Measurements from ENCODE around the gene TINCR. TPM values are rescaled to one million over a fixed set of nuclear protein-coding genes. Genes with fewer than 3 reads are reported as not detected.
"Not testable (repeated sequence)": the region's sequence is repeated elsewhere in the genome, so short reads cannot be mapped to it uniquely, and the experiment has no call there.

TINCR gene
- total RNA-seq, 2 experiments from 2014 or later = 0.29 to 0.34 TPM

DNA sequence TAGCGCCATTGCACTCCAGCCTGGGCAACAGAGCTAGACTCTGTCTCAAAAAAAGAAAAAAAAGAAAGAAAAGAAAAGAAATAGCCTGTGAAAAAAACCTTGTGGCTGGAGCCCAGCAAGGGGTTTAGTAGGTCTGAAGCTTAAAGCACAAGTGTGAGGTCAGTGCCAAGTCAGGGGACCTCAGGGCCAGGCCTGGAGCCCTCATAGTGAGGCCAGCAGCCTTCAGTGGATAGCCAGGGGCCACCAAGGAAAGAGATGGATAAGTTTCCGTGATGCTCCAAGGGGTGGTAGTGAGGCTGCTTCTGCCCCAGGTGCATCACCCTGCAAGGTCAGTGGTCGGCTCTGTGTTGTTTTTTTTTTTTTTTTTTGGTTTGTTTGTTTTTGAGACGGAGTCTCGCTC lies 12.9 kb downstream of the TINCR start:
- Mint-ChIP-seq H3K9me3 (no peaks in the 10 kb centered on the region), H3K4me3 (no peak overlapping the region), H3K27ac (no peak overlapping the region), H3K4me1 (no peaks in the 10 kb centered on the region), H3K27me3 (peaks cover 3% of the 10 kb centered on the region), H3K36me3 (no peaks in the 10 kb centered on the region)
- no peak for DNase-seq

DNA sequence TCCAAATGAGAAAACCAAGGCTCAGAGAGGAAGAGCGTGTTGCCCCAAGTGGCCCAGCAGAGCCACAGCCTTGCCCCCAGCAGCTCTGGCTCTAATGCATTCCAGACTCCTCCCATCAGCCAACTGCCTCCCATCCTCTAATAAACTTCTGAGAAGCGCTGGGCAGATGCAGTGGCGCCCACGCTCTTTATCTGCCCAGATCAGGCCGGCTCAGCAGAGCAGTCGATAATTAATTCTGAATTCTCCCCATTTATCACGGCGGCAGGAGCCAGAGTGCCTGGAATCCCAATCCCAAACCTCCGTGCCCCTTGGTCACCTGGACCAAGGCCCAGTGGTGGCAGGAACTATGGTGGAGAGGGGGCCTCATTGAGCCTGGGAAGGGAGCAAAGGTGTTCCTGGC lies 13.9 kb downstream of the TINCR start:
- Mint-ChIP-seq H3K36me3 (no peaks in the 10 kb centered on the region), H3K4me3 (no peak overlapping the region), H3K27ac (no peak overlapping the region), H3K27me3 (peaks cover 4% of the 10 kb centered on the region), H3K4me1 (no peaks in the 10 kb centered on the region), H3K9me3 (no peaks in the 10 kb centered on the region)
- no peak for DNase-seq

DNA sequence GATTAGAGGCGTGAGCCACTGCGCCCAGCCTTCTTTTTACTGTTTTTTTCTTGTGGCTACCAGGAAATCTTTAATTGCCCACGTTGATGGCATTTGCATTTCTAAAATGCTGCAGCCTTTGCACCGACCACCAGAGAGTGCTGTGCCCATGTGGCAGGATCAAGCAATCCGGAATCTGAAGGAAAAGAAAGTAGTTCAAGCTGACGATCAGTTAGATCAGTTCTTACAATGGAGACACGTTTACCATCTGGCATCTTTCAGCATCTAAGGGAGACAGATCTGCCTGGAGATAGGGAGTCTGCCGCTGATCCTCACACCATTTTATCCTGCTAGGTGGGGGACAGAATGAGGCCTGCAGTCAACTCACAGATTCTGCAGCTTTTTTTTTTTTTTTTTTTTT lies 19.9 kb downstream of the TINCR start:
- Mint-ChIP-seq H3K4me1 (peaks cover 3% of the 10 kb centered on the region), H3K27ac (no peak overlapping the region), H3K27me3 (peaks cover 10% of the 10 kb centered on the region), H3K4me3 (no peak overlapping the region), H3K9me3 (no peaks in the 10 kb centered on the region), H3K36me3 (no peaks in the 10 kb centered on the region)
- DNase-seq = peak; percentile 27

DNA sequence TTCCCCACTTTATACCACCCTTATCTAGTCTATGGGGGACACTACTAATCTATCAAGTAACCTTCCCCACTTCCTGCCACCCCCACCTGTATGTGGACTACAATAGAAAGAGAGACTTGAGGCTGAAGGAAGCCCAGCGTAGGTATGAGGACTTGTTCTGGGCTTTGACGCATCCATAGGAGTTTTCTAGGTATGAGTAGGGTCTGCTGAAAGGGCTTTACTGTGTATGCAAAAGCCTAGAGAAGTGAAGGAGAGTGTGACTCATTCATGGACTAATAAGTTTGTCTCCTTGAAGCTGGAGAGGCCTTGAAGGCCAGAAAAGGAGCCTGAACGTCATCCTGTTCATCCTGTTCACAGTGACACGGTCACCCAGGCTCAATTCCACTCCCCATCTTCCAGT lies 21.8 kb downstream of the TINCR start:
- peaks cover 10% of the 10 kb centered on the region for H3K27me3 Mint-ChIP-seq
- H3K9me3 Mint-ChIP-seq = no peaks in the 10 kb centered on the region
- H3K36me3 Mint-ChIP-seq = no peaks in the 10 kb centered on the region
- H3K4me3 Mint-ChIP-seq = no peak overlapping the region
- DNase-seq = no peak
- no peak overlapping the region for H3K27ac Mint-ChIP-seq
- H3K4me1 Mint-ChIP-seq = peaks cover 3% of the 10 kb centered on the region

DNA sequence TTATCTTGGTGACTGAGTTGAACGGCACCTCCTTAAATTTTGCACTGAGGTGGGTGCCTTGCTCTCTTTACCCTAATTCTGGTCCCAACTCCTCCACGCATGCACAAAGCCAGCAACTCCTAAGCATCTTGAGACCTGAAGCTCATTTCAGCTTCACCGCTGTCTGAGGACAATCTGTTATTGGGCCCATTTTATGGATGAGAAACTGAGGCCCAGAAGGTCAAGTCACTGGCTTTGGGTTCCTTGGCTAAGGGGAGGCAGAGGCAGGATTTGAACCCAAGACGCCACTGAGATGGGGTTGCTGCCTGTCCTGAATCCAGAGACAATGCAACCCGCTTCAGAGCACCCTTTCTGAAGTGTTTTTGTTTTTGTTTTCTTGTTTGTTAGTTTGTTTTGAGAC lies 22.7 kb downstream of the TINCR start:
- no peaks in the 10 kb centered on the region for H3K36me3 Mint-ChIP-seq
- no peak for DNase-seq
- peaks cover 8% of the 10 kb centered on the region for H3K27me3 Mint-ChIP-seq
- H3K4me3 Mint-ChIP-seq = no peak overlapping the region
- no peaks in the 10 kb centered on the region for H3K9me3 Mint-ChIP-seq
- H3K4me1 Mint-ChIP-seq = peaks cover 3% of the 10 kb centered on the region
- no peak overlapping the region for H3K27ac Mint-ChIP-seq

DNA sequence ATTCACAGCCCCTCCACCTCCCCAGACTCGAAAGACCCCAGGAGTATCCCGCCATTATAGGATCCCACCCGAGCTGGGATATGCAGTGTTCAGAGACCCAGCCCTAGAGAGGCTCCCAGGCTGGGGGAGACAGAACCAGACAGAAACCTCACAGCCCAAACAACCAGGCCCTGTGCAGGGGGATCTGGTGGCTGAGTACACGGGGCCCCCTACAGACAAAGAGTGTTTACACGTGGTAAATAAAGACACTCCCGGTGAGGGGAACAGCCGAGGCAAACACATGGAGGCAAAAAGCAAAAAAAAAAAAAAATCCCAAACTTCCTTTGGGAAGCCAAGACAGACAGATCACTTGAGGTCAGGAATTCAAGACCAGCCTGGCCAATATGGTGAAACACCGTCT lies 25.1 kb downstream of the TINCR start:
- Mint-ChIP-seq H3K4me1 (no peaks in the 10 kb centered on the region), H3K9me3 (no peaks in the 10 kb centered on the region), H3K4me3 (no peak overlapping the region), H3K27me3 (peaks cover 15% of the 10 kb centered on the region), H3K27ac (no peak overlapping the region), H3K36me3 (no peaks in the 10 kb centered on the region)
- DNase-seq = no peak

DNA sequence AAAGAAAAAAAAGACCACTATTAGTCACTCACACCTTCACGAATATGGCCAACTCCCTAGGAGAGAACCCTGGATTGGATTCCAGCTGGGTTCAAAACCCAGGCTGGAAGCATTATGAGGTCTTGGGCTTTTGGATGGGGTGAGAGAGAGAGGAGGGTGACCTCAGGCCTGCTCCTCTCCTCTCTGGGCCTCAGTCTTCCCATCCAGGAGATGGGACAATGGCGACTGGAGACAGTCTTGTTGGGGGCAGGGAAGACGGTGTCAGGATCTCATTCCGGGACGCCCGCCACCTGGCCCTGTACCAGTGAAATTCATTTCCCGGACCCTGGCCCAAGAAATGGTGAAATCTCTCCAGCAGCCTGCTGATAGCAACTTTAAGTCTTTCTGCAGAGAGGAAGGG lies 26.3 kb downstream of the TINCR start:
- Mint-ChIP-seq H3K4me1 (no peaks in the 10 kb centered on the region), H3K4me3 (no peak overlapping the region), H3K36me3 (no peaks in the 10 kb centered on the region), H3K27me3 (peaks cover 21% of the 10 kb centered on the region), H3K27ac (no peak overlapping the region), H3K9me3 (no peaks in the 10 kb centered on the region)
- no peak for DNase-seq

DNA sequence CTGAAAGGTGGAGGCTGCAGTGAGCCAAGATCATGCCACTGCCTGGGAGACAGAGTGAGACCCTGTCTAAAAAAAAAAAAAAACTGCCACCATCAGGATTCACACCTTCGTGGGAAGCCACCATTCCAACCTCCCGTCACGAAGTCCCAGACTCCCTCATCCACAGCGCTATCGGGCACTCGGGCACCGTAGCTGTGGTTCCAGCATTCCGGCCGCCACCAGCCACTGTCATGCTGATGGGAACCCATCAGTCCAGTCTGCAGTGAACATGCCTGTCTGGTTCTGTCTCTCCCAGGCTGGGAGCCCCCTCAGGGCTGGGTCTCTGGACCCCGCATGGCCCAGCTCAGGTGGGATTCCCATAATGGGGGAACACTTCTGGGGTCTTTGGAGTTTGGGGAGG lies 27.5 kb downstream of the TINCR start:
- DNase-seq = no peak
- Mint-ChIP-seq H3K36me3 (peaks cover under 1% of the 10 kb centered on the region), H3K27ac (no peak overlapping the region), H3K27me3 (peaks cover 23% of the 10 kb centered on the region), H3K4me1 (no peaks in the 10 kb centered on the region), H3K4me3 (no peak overlapping the region), H3K9me3 (peaks cover 4% of the 10 kb centered on the region)

DNA sequence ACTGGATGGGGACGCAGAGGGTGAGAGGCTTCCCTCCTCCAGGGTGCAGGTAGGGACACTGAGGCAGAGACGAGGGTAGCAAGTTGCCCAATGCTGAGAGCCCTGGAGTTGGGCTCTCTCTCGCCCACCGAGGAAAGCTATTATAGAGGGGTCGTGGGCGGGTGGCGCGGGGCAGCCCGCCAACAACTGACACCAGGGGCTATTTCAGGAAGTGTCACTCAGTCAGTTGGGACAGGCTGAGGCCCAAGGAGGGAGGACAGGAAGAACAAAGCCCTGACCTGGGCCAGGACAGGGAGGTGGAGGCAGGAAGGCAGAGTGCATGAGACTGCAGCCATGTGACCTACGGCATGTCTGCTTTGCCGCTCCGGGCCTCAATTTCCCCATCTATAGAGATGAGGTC lies 29.9 kb downstream of the TINCR start:
- Mint-ChIP-seq H3K27me3 (peaks cover 28% of the 10 kb centered on the region), H3K4me3 (no peak overlapping the region), H3K36me3 (peaks cover 10% of the 10 kb centered on the region), H3K4me1 (no peaks in the 10 kb centered on the region), H3K9me3 (peaks cover 17% of the 10 kb centered on the region), H3K27ac (no peak overlapping the region)
- DNase-seq = no peak

DNA sequence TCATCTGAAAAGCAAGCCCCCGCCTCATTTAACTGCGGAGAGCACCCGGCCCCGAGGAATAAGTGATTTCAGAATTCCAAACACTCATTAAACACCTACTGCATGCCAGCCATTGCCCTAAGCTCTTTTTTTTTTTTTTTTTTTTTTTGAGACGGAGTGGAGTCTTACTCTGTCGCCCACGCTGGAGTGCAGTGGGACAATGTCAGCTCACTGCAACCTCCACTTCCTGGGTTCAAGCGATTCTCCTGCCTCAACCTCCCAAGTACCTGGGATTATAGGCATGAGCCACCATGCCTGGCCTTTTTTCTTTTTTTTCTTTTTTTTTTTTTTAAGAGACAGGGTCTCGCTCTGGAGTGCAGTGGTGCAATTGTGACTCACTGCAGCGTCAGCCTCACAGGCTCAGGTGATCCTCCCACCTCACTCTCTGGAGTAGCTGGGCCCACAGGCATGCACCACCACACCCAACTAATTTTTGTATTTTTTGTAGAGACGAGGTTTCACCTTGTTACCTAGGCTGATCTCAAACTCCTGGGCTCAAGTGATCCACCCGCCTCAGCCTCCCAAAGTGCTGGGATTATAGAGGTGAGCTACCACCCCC lies 30.7 kb downstream of the TINCR start:
- not testable (repeated sequence) for H3K27ac Mint-ChIP-seq, DNase-seq, H3K4me1 Mint-ChIP-seq, H3K4me3 Mint-ChIP-seq
- Mint-ChIP-seq H3K36me3 (peaks cover 10% of the 10 kb centered on the region), H3K9me3 (peaks cover 17% of the 10 kb centered on the region), H3K27me3 (peaks cover 28% of the 10 kb centered on the region)

DNA sequence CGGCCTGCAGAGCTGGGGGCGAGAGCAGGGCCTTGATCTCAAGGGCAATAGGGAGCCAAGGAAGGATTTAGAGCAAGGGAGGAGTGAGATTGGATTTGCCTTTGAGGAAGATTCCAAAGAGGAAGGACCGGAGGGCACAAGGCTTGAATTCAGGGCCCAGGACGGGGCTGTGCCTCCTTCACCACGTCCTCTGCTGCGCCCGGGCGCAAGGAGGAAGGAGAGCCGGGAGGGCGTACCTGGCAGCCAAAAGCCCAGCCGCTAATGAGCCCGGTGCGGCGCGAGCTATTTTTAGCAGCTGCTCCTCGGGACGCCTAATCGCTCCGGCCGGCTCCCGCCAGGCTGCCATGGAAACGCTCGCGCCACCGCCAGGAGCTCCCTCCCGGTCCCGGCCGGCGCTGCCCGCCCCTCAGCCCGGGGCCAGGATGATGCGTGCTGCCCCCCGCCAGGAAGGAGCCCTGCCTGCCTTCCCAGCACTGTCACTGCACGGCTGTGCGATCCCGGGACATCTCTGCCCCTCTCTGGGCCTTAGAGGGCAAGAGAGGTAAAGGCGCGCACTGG lies 31.3 kb downstream of the TINCR start:
- Mint-ChIP-seq H3K27ac (no peak overlapping the region), H3K4me3 (no peak overlapping the region), H3K27me3 (peaks cover 28% of the 10 kb centered on the region), H3K4me1 (no peaks in the 10 kb centered on the region), H3K36me3 (peaks cover 10% of the 10 kb centered on the region), H3K9me3 (peaks cover 17% of the 10 kb centered on the region)
- DNase-seq = no peak

DNA sequence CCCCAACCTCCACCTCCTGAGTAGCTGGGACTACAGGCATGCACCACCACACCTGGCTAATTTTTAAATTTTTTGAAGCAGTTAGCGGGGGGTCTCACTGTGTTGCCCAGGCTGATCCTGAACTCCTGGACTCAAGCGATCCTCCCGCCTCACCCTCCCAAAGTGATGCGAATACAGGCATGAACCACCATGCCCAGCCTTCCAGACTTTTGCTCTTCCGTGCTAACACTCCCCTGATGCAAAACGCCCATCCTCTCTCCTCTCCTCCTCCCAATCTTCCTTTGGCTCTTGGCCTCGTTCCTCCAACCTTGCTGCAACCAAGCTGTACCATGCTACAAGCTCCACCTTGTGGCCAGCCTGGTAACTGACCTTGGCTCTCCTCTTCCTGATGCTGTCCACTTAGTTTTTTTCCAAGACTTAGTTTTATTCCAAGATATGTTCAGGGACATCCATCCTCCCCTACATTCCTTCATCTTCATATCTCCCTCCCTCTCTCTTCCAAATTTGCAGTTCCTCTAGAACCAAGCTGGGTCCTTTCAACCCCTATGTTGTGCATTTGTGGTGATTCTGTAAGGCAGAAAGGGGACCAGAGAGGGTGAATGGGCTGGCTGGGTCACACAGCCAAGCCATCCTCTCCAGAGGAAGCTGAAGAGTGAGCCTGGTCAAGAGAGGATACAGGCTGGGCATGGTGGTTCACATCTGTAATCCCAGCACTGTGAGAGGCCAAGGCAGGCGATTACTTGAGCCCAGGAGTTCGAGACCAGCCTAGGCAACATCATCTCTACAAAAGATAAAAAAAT lies 32.8 kb downstream of the TINCR start:
- Mint-ChIP-seq H3K36me3 (peaks cover 10% of the 10 kb centered on the region), H3K4me3 (no peak overlapping the region), H3K4me1 (no peaks in the 10 kb centered on the region), H3K27me3 (peaks cover 28% of the 10 kb centered on the region), H3K9me3 (peaks cover 17% of the 10 kb centered on the region), H3K27ac (no peak overlapping the region)
- peak; percentile 21 for DNase-seq

DNA sequence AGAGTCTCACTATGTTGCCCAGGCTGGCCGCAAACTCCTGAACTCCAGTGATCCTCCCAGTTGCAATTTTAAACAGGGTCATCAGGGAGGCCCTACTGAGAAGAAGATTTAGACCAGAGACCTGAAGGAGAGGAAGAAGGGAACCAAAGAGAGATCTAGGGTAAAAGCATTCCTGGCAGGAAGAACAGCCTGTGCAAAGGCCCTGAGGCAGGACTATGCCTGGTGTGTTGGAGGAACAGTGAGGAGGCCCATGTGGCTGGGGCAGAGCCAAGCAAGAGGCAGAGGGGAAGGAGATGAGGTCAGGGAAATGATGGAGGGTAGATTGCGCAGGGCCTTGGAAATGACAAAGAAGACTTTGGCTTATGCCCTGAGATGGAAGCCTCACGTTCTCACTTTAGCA lies 34.5 kb downstream of the TINCR start:
- H3K9me3 Mint-ChIP-seq = peaks cover 17% of the 10 kb centered on the region
- peaks cover 25% of the 10 kb centered on the region for H3K27me3 Mint-ChIP-seq
- no peak overlapping the region for H3K4me3 Mint-ChIP-seq
- H3K36me3 Mint-ChIP-seq = peaks cover 10% of the 10 kb centered on the region
- no peaks in the 10 kb centered on the region for H3K4me1 Mint-ChIP-seq
- H3K27ac Mint-ChIP-seq = no peak overlapping the region
- DNase-seq = no peak

DNA sequence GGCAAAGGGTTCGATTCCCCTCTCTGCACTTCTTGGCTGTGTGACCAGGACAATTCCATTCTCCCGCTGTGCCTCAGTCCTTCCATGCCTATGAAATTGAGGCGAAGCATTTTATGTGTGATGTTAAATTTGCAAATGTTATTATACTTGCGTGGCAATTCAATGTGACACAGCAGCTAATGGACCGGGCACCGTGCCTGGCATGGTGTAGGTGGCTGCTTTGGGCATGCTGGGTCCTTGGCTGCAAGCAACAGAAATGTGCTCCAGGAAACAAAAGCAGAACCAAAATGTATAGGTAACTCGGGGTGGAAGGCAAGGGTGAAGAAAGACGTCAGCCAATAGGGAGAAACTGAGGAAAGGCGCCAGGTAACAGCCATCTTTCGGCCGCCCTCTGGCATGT lies 37.1 kb downstream of the TINCR start:
- Mint-ChIP-seq H3K27me3 (peaks cover 17% of the 10 kb centered on the region), H3K9me3 (peaks cover 14% of the 10 kb centered on the region), H3K36me3 (peaks cover 10% of the 10 kb centered on the region), H3K4me3 (no peak overlapping the region), H3K27ac (no peak overlapping the region), H3K4me1 (no peaks in the 10 kb centered on the region)
- no peak for DNase-seq

DNA sequence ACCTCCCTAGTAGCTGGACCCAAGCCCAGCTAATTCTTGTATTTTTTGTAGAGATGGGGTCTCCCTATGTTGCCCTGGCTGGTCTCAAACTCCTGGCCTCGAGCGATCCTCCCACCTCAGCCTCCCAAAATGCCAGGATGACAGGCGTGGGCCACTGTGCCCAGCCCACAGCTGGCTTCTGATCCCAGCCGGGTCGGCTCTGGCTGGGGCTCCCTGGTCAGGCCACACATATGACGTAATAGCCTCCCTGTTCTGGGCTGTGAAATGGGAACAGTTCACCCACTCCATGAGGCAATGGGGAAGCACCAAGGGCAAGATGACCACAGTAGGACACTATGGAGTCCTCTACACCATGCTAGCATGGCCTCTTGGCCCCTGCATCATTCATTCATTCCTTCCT lies 41.1 kb downstream of the TINCR start:
- H3K27me3 Mint-ChIP-seq = peaks cover 40% of the 10 kb centered on the region
- no peak overlapping the region for H3K4me3 Mint-ChIP-seq
- DNase-seq = no peak
- H3K36me3 Mint-ChIP-seq = no peaks in the 10 kb centered on the region
- no peaks in the 10 kb centered on the region for H3K4me1 Mint-ChIP-seq
- no peaks in the 10 kb centered on the region for H3K9me3 Mint-ChIP-seq
- no peak overlapping the region for H3K27ac Mint-ChIP-seq

DNA sequence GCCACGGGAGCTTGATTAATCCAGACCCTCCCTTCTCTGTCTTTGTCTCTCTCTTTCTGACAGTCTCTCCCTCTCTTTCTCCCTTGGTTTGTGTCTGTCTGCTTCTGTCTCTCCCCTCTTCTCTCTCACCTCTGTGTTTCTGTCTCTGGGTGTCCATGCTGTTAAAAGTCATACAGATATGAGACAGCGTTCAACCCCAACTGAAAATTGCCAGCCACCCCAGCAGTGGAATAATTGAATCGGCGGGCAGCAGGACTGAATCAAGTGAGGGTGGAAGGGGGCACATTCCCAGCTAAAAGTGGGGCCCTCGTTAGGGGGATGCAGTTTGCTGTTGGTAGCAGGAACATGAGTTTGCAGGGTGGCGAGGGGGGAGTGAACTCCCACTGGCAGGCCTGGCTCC lies 43.7 kb downstream of the TINCR start:
- Mint-ChIP-seq H3K9me3 (peaks cover 3% of the 10 kb centered on the region), H3K27me3 (peaks cover 48% of the 10 kb centered on the region), H3K4me3 (no peak overlapping the region), H3K36me3 (no peaks in the 10 kb centered on the region), H3K27ac (no peak overlapping the region), H3K4me1 (no peaks in the 10 kb centered on the region)
- no peak for DNase-seq

Data from activated naive CD8-positive, alpha-beta T cell treated with anti-CD3 and anti-CD28 coated beads for 36 hours (primary cell).